ENCODE data around the gene TRMO. TPM values are rescaled to one million over a fixed set of nuclear protein-coding genes. Genes with fewer than 3 reads are reported as not detected.

TRMO gene
- total and polyA plus RNA-seq, 2 experiments from 2014 or later, result 8.2 to 9.1 TPM

DNA sequence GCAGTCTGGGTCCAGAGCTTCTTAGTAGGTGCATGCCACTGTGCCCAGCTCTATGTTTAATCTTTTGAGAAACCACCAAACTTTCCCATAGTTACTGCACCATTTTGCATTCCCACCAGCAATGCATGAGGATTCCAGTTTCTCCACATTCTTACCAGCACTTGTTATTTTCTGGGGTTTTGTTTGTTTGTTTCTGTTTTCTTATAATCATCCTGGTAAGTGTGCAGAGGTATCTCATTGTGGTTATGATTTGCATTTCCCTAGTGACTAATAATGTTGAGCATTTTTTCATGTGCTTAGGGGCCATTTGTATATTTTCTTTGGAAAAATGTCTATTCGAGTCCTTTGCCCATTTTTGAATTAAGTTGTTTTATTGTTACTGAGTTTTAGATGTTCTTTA is 57.9 kb downstream of the TRMO start:
- Histone ChIP-seq H3K4me1 (ENCODE audit: low read depth) (no peaks in the 10 kb centered on the region), H3K4me3 (no peak overlapping the region), H3K36me3 (no peaks in the 10 kb centered on the region), H3K9me3 (ENCODE audit: low read depth) (no peaks in the 10 kb centered on the region), H3K27me3 (peaks cover 66% of the 10 kb centered on the region), H3K27ac (no peak overlapping the region)
- no peak for TF ChIP-seq CTCF (IDR thresholded peaks at IDR 0.05; ENCODE audit: low read depth, low read length)
- DNase-seq (ENCODE audit: low read depth in 1 of 2, low spot score in 1 of 2), result no peak

DNA sequence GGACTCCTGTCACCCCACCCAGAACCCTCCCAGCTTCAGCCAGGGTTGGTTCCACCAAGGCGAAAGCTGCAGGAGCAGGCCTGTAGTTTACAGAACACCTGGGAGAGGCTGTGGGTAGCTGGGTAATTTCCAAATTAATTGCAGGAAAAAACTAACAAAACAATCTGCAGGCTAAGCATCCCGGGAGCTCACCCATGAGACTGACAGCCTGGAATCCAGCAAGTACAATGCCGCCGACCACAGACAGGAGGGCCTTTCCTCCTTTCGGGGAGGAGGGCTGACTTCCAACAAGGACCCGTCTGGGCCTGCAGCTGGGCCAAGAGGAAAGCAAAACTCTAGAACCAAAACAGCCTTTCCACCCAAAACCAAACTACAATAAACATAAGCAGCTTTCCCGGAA is 59.0 kb downstream of the TRMO start:
- TF ChIP-seq CTCF (IDR thresholded peaks at IDR 0.05; ENCODE audit: low read depth, low read length), result no peak
- Histone ChIP-seq H3K27ac (no peak overlapping the region), H3K27me3 (peaks cover 77% of the 10 kb centered on the region), H3K4me3 (no peak overlapping the region), H3K36me3 (no peaks in the 10 kb centered on the region), H3K9me3 (ENCODE audit: low read depth) (no peaks in the 10 kb centered on the region), H3K4me1 (ENCODE audit: low read depth) (no peaks in the 10 kb centered on the region)
- DNase-seq (ENCODE audit: low read depth in 1 of 2, low spot score in 1 of 2), result no peak

- Histone ChIP-seq H3K27ac (no peak overlapping the region), H3K4me3 (no peak overlapping the region), H3K27me3 (peaks cover 97% of the 10 kb centered on the region), H3K9me3 (ENCODE audit: low read depth) (no peaks in the 10 kb centered on the region), H3K36me3 (no peaks in the 10 kb centered on the region), H3K4me1 (ENCODE audit: low read depth) (no peaks in the 10 kb centered on the region)
- no peak for DNase-seq (ENCODE audit: low read depth in 1 of 2, low spot score in 1 of 2)
- no peak for TF ChIP-seq CTCF (IDR thresholded peaks at IDR 0.05; ENCODE audit: low read depth, low read length)
Observed at GRCh38 chr9:97861148-97861475, 61.2 kb downstream of the TRMO start.

DNA sequence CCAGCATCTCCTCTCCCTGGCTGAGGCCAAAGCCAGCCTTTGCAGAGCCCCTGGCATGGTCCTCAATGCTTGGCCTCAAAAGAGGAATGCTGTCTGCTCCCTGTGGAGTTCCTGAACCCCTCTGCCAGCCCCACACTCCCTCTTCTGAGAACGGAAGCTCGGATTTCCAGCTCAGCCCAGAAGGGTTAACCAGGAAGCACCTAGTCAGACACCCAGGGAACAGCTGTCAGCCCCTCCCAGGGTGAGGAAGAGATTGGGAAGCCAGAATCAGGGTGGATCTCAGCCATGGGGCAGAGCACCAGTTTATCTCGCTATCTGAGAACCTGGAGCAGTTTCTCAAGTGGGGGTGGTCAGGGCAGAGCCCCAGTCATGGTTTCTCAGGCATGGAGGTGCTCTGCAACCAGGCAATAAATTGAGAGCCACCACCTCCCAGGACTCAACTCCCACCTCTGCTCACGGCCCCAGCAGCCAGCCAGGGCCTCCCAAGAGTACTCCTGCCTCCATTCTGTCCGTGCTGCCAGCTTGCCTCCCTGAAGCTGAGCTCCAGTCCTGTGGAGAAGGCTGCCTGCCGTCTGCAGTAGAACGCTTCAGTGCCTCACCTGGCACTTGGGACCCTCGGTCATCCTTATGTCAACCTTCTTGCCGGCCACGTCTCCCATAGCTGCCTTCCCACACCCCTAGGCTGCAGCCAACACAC is 61.7 kb downstream of the TRMO start:
- no peak for DNase-seq (ENCODE audit: low read depth in 1 of 2, low spot score in 1 of 2)
- no peak for TF ChIP-seq CTCF (IDR thresholded peaks at IDR 0.05; ENCODE audit: low read depth, low read length)
- H3K27ac ChIP-seq, result no peak overlapping the region

GRCh38 chr9:97859346-97859745 is 63.0 kb downstream of the TRMO start:
- no peaks in the 10 kb centered on the region for H3K9me3 ChIP-seq (ENCODE audit: low read depth)
- no peak overlapping the region for H3K4me3 ChIP-seq
- H3K36me3 ChIP-seq, result no peaks in the 10 kb centered on the region
- no peak for TF ChIP-seq CTCF (IDR thresholded peaks at IDR 0.05; ENCODE audit: low read depth, low read length)
- no peak overlapping the region for H3K27ac ChIP-seq
- no peak for DNase-seq (ENCODE audit: low read depth in 1 of 2, low spot score in 1 of 2)
- H3K27me3 ChIP-seq, result peaks cover 99% of the 10 kb centered on the region
- no peaks in the 10 kb centered on the region for H3K4me1 ChIP-seq (ENCODE audit: low read depth)

More for the DNA sequence above, 61.7 kb downstream of the TRMO start:
- no peaks in the 10 kb centered on the region for H3K4me1 ChIP-seq (ENCODE audit: low read depth)
- no peak overlapping the region for H3K4me3 ChIP-seq
- H3K27me3 ChIP-seq, result peaks cover 97% of the 10 kb centered on the region
- no peaks in the 10 kb centered on the region for H3K36me3 ChIP-seq
- H3K9me3 ChIP-seq (ENCODE audit: low read depth), result no peaks in the 10 kb centered on the region

All from cardiac muscle cell (in vitro differentiated cells and primary cell).